Mesothelial cell of epicardium (in vitro differentiated cells): ENCODE measurements around the gene ELAPOR2. TPM values are rescaled to one million over a fixed set of nuclear protein-coding genes. Genes with fewer than 3 reads are reported as not detected.
"Not testable (repeated sequence)": the region's sequence is repeated elsewhere in the genome, so short reads cannot be mapped to it uniquely, and the experiment has no call there.

Source experiments
- DNase-seq, 2 experiments: peaks; one replicate each; pipeline ENCODE4 v3.0.0; 2021; ENCODE audit warnings: low spot score in 2 of 2; ENCODE audit not compliant: unreplicated experiment in 2 of 2
- H3K27ac Mint-ChIP-seq: 2 replicates; pipeline ENCODE4 v1.8.0; 2021; ENCODE audit warnings: mixed read lengths
- H3K27me3 Mint-ChIP-seq: 2 replicates; pipeline ENCODE4 v1.8.0; 2021; ENCODE audit warnings: low read depth, mixed read lengths
- H3K36me3 Mint-ChIP-seq: 2 replicates; pipeline ENCODE4 v1.8.0; 2021; ENCODE audit warnings: mixed read lengths
- H3K4me1 Mint-ChIP-seq: 2 replicates; pipeline ENCODE4 v1.8.0; 2021; ENCODE audit warnings: mixed read lengths
- H3K4me3 Mint-ChIP-seq: 2 replicates; pipeline ENCODE4 v1.8.0; 2021; ENCODE audit warnings: mild to moderate bottlenecking, moderate library complexity, mixed read lengths
- H3K9me3 Mint-ChIP-seq: 2 replicates; pipeline ENCODE4 v1.8.0; 2021; ENCODE audit warnings: mixed read lengths
- total RNA-seq: library from RNA; stranded (reverse); gene quantifications from 3 replicates; pipeline ENCODE4 v1.2.1, GENCODE V29; 2021
- TF ChIP-seq, protein P1 (sequence below): fragments of 200-600 bp; sonication (generic); IDR thresholded peaks from one replicate; pipeline ENCODE4 v1.5.0; 2021; ENCODE audit warnings: antibody characterized with exemption; ENCODE audit not compliant: unreplicated experiment

Gene ELAPOR2
- total RNA-seq, 1 donor from 2014 or later: 55.2 TPM

DNA sequence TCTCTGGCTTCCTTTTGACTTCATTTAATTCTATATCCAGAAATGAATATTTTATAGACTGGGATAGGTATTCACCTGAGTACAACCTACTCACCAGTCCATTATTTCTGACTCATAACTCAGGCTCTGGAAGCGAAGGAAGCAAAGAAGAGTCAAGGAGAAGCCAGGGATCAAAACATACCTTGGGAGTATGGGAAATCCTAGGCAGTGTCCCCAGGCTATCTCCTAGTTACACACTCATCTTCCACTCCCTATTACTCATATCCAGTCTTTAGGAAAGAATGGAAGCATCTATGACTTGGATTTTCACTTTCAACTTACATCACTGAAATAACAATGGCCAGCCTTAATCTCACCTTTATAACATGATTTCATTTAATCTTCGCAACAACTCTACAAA lies 40.9 kb upstream of the ELAPOR2 start:
- Mint-ChIP-seq H3K9me3 (peaks cover 4% of the 10 kb centered on the region), H3K4me1 (peaks cover 6% of the 10 kb centered on the region), H3K36me3 (no peaks in the 10 kb centered on the region), H3K27me3 (no peaks in the 10 kb centered on the region), H3K27ac (no peak overlapping the region), H3K4me3 (no peak overlapping the region)
- TF ChIP-seq, protein P1, sequence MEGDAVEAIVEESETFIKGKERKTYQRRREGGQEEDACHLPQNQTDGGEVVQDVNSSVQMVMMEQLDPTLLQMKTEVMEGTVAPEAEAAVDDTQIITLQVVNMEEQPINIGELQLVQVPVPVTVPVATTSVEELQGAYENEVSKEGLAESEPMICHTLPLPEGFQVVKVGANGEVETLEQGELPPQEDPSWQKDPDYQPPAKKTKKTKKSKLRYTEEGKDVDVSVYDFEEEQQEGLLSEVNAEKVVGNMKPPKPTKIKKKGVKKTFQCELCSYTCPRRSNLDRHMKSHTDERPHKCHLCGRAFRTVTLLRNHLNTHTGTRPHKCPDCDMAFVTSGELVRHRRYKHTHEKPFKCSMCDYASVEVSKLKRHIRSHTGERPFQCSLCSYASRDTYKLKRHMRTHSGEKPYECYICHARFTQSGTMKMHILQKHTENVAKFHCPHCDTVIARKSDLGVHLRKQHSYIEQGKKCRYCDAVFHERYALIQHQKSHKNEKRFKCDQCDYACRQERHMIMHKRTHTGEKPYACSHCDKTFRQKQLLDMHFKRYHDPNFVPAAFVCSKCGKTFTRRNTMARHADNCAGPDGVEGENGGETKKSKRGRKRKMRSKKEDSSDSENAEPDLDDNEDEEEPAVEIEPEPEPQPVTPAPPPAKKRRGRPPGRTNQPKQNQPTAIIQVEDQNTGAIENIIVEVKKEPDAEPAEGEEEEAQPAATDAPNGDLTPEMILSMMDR: no peak
- DNase-seq: no peak

DNA sequence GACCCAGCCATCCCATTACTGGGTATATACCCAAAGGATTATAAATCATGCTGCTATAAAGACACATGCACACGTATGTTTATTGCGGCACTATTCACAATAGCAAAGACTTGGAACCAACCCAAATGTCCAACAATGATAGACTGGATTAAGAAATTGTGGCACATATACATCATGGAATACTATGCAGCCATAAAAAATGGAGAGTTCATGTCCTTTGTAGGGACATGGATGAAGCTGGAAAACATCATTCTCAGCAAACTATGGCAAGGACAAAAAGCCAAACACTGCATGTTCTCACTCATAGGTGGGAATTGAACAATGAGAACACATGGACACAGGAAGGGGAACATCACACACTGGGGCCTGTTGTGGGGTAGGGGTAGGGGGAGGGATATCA lies 37.9 kb upstream of the ELAPOR2 start:
- H3K27me3 Mint-ChIP-seq, DNase-seq, H3K36me3 Mint-ChIP-seq, H3K4me1 Mint-ChIP-seq, H3K27ac Mint-ChIP-seq, H3K4me3 Mint-ChIP-seq: not testable (repeated sequence)
- peaks cover 12% of the 10 kb centered on the region for H3K9me3 Mint-ChIP-seq

DNA sequence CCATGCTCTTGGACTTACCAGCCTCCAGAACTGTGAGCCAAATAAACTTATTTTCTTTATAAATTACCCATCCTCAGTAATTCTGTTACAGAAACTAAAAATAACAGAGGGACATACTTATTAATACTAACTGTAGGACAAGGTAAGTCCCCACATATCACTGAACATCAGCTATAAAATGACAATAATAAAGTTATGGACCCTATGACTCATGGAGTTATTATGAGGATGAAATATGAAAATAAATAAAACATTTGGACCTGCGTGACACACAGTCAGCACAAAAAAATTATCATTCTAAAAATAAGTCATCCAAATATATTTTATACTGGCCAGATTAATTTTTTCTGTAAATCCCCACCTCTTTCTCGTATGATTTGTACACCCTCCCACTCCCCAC lies 34.9 kb upstream of the ELAPOR2 start:
- no peaks in the 10 kb centered on the region for H3K27me3 Mint-ChIP-seq
- peaks cover 8% of the 10 kb centered on the region for H3K4me1 Mint-ChIP-seq
- H3K4me3 Mint-ChIP-seq: no peak overlapping the region
- H3K27ac Mint-ChIP-seq: no peak overlapping the region
- no peak for DNase-seq
- peaks cover 12% of the 10 kb centered on the region for H3K9me3 Mint-ChIP-seq
- no peaks in the 10 kb centered on the region for H3K36me3 Mint-ChIP-seq
- TF ChIP-seq, protein P1: no peak

DNA sequence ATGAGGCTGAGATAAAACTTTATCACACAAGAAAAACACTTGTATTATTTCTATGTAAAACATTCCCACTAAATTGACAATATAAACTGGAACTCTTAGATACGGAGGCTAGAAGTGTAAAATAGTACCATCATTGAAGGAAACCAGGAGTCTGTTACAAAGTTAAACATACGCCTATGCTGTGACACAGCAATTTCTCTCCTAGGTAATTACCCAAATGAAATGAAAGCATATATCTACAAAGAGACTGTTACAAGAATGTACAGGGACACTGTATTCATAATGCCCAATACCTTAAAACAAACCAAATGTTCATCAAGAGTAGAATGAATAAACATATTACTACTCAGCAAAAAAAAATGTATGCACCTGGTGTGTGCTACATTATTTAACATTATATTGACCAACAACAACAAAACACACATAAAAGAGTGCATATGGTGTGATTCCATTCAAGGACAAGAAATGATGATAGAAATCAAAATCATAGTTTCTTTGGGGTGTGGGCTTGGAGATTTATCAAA lies 33.2 kb upstream of the ELAPOR2 start:
- Mint-ChIP-seq H3K27ac (no peak overlapping the region), H3K4me3 (no peak overlapping the region), H3K36me3 (no peaks in the 10 kb centered on the region), H3K9me3 (peaks cover 15% of the 10 kb centered on the region), H3K4me1 (peaks cover 8% of the 10 kb centered on the region), H3K27me3 (no peaks in the 10 kb centered on the region)
- no peak for DNase-seq
- TF ChIP-seq, protein P1: no peak

DNA sequence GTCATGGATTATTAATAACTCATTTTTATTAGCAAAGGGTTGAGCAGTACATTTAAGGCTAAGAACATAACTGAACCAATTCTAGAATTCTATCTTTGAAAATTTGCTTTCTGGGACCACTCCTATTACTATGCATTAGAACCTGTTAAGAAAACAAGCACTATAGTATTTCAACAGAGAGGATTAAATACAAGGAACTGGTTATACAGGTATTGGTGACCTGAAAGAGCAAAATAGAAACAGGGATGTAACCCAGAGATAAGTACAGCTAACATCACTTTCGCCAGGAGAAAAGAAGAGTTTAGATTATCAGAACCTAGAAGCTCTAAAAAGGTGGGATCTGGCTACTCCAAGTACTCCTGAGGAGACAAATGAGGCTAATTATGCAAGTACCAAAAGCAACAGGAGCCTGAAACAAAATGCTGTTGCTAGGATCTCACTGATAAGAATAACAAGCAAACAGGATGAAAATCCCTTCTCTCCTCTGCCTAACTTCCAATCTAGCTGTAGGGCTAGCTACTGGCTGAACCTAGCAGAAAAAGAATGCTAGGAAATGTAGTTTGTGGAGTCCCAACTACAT lies 32.1 kb upstream of the ELAPOR2 start:
- H3K4me1 Mint-ChIP-seq: peaks cover 8% of the 10 kb centered on the region
- no peaks in the 10 kb centered on the region for H3K36me3 Mint-ChIP-seq
- no peak overlapping the region for H3K27ac Mint-ChIP-seq
- DNase-seq: no peak
- no peak overlapping the region for H3K4me3 Mint-ChIP-seq
- TF ChIP-seq, protein P1: no peak
- peaks cover 20% of the 10 kb centered on the region for H3K9me3 Mint-ChIP-seq
- no peaks in the 10 kb centered on the region for H3K27me3 Mint-ChIP-seq

DNA sequence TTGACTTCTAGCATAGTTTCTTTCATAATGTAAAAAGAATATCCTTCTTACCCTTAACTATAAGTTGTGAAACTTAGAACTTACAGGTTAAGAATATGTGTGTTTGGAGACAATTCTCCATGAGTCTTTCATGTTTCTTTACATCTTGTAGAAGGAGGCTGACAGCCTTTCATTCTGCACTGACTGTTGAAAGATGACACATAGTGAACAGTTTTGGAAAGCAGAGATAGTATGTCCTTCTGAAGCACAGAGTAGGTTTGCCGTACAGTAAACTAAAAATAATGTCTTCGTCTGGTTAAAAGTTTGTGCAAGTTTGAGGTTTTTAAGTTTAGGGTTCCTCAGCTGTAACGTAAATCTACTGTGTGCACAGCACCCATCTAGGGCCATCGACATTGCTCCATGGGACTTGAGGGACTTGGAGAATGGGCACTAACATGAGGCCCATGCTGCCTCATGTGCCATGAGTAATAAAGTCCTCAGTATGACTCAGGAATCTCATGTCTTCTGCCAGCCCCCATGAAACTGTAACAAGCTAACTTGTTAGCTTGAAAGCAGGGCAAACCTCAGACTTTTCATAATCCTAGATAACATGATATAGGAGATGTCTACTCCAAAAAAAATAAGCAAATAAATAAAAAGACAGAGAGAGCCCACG lies 24.5 kb upstream of the ELAPOR2 start:
- TF ChIP-seq, protein P1: no peak

More for the DNA sequence above, 24.5 kb upstream of the ELAPOR2 start:
- Mint-ChIP-seq H3K27ac (no peak overlapping the region), H3K4me3 (no peak overlapping the region), H3K9me3 (peaks cover 8% of the 10 kb centered on the region), H3K4me1 (no peaks in the 10 kb centered on the region), H3K36me3 (no peaks in the 10 kb centered on the region), H3K27me3 (no peaks in the 10 kb centered on the region)
- no peak for DNase-seq
